Fibroblast of skin of left biceps (primary cell): ENCODE data around the gene DNAJB5.
A peak's percentile ranks its signal among the peaks of the same experiment; 100 is the strongest.

ENCODE experiments used
- DNase-seq, 2 experiments: peaks; one replicate each; pipeline ENCODE4 v3.0.0-alpha.2; 2013; ENCODE audit warnings: low read depth in 2 of 2

The DNAJB5 gene

DNA sequence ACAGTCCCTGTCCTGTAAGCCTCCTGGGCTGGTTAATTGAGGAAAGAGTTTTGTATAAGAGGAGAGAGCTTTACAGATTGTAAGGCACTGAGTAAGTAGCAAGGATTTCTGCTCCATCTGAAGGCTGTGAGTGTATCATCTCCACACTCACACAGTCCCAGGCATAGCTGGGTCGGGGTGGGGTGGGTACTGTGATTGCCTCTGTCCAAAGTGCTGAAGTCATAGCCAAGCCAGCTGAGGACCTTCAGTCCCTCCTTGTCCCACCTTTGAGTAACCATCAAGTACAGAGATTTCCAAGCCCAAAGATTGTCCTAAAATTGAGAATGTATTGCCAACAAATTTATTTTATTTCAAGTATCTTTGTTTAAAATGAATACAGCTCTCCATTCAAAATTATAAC is 5.5 kb upstream of the DNAJB5 start:
- no peak for DNase-seq

DNA sequence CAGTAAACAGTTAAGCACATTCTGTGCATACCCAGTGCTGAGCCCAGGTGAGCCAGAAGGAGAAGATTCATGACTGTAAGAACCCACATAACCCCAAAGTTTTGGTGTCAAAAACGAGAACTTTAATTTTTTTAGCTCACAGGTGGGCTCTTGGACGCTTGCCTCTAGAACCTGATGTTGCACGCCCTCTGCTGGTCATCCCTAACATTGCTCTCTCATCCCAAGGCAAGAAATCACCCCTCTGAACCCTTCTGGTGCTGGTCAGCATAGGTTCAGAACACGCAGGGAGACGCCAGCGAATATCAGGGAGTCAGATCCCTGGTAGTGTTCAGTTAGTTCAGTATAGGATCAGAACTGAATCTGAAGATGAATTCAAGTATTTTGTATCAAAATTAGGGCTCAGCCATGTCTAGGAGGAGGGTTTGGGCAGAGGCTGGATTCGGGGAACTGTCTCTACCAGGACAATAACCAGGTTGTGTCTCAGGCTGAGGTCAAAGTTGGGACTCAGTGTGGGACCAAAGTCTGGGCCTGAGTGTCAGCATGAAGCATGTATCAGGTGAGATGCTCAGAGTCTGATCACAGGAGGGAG is 4.1 kb upstream of the DNAJB5 start:
- no peak for DNase-seq

DNA sequence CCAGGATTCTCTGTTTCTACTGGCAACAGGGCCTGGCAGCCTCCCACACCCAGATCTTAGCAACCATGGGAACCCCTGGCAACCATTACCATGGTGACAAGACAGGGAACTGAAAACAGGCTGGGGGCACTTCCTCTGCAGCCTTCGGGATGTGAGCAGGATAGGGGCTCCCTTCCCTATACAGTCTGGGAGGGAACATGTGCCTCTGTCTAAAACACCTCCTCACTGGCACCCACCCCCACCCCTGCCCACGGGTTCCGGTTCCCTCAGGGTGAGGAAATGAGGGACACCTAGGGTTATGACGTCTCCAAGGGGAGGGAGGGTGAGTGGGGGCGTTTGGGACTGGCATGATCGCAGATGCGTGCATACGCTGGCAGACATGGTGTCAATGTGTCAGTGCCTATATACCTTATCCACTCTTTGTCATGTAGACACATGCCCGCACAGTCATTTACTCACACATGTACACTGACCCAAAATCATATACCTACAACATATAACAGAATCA is 3.0 kb upstream of the DNAJB5 start:
- DNase-seq: no peak

DNA sequence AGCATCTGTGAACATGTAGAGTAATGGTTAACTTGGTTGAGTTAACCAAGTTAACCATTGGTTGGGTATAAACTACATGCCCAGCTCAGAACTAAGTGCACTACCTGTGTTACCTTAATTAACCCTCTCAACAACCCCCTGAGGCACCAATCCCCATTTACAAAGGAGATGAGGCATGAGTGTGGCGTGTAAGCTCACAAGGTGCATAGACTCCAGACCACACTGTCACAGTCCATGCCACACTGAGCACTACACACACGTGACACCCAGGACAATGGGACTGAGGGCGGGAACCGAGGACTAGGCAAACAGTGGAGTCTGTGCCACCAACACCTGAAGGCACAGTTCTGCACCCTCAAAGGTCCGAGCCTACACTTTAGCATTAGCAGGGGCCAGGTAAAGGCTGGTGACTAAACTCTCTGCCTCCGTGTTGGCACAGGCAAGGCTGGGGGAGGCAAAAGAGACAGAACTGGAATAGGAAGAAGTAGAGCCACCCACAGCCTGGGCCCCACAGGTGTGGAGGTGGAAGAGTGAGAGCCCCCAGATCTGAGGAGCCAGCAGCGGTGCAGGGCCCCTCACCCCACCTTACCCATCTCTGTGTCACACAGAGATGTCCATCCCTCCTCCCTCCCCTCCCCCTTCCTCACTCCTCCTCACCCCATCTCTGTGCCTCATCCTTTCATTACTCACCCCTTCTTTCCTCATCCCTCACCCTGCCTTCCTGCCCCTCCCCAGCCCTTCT is 2.2 kb upstream of the DNAJB5 start:
- DNase-seq: no peak

DNA sequence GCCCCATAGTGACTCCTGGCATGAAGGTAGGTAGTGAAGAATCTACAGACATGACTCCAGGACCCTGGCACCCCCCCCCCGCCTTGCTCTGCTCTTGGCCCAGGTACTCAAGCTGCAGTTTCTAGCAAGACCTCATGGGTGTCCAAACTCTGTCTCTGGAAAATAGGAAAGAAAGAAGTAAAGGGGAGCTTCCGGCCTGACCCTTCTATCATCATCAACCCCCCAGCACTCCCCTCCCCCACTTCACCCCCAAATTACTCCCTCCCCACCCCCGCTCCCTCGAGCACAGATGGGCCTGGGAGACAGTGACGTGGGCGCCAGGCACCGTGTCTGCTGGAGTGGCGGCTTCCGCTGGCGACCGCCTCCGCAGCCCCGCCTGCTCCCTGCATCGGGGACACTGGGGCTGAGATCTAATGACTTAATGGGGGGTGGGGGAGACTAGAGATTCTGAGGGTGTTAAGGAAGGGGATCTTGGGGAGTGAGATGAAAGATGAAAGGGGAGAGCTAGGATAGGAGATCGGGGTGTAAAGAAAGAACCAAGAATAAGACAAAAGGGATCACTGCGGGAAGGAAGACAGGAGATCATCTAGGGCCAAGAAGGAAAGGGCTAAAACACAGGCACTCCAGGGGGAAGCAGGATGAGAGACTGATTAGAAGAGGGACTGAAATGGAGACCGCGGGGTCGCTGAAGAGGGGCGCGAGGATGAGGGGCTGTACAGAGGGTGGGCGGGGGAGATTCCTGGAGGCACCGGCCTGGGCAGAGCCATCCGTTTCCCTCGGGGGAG is 1.1 kb upstream of the DNAJB5 start:
- DNase-seq: no peak

DNA sequence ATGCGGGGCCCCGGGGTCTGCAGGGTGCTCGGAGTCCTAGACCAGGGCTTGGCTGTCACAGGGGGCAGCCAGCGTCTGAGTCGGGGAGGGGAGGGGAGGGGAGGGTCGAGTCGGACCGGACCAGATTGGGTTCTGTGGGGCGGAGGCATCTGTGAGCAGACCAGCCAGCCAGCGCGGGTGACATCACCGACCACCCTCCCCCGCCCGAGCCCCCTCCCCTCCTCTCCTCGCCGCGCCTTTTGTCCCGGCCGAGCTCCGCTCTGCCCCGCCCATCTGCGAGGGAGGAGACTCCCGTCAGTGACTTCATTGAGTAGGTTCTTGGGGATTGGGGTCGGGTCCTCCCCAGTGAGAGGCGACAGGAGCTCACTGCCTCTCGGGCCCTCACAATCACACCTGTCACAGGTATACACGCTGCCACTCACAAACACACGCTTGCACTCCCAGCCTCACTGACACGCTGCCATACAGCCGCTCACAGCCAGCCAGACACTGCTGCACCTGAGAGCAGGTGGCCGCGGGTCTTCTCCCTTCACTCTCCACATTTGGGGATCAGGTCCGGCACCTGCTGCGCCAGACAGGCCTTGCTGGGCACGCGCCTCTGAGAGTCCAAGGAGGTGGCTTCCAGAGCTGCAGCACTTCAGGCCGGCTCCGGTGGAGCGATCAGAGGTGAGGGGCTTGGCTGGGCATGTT is 546 bp downstream of the DNAJB5 start:
- DNase-seq: no peak

DNA sequence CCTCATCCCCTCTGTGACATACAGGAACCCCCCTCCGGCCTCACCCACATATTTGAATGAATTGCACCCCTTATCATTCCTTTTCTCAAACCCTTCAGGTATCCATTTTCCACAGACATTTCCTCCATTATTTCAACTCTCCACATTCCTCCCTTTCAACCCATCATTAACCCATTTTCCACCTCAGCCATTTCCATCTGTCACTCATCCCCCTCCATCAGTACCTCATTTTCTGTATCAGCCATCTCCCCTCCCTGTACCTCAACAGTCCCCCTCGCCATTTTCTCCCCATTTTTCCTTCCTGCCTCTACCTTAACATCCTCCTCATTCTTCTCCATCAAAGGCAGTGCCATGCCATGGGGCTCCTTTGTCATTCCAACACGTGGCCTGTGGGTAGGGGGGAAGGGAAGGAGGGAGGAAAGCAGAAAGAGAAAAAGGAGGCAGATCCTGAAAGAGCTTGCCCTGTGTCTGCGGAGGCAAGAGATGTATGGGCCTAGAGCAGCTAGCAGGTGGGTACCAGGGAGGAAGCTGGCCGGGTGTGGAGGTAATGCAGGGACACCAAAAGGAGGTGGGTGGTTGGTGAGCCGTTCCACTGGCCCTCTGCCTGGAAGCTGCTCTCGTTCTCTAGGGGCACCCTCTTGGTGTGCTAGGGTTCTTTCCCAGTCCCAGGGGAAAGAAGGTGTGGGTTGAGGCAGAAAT is 1.5 kb downstream of the DNAJB5 start:
- DNase-seq: no peak

DNA sequence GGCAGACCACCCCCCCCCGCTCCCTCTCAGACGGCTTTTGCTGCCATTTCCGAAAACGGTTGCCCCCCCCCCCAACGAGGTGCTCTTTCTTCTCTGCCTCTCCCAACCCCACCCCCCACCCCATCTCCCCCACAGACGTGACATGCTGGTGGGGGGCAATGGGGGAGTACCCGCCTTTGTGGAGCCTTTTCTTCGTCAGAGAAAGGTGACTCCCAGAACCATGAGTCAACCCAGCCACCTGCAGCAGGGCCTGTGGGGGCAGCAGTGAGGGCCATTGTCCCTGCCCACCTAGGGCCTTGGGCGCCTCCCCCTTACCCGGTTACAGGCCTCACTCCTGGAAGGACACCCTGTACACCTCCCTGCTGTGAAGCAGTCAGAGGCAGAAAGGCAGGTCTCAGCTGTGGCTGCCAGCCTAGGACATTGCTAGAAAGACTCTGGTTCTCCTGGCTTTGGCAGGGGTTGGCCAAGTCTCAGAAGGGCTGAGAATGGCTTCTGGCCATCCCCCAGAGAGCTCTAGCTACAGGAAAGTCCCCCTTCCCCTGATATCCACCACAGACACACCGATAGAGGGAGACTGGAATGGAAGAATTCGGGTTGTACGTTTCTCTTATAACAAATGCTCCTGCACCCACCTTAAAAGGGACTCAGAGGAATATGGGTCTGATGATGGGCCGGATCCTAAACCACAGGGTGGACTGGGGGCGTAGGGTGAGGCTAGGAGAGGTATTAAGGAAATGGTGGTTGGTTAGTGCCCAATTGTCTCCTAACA is 2.2 kb downstream of the DNAJB5 start:
- DNase-seq: no peak

DNA sequence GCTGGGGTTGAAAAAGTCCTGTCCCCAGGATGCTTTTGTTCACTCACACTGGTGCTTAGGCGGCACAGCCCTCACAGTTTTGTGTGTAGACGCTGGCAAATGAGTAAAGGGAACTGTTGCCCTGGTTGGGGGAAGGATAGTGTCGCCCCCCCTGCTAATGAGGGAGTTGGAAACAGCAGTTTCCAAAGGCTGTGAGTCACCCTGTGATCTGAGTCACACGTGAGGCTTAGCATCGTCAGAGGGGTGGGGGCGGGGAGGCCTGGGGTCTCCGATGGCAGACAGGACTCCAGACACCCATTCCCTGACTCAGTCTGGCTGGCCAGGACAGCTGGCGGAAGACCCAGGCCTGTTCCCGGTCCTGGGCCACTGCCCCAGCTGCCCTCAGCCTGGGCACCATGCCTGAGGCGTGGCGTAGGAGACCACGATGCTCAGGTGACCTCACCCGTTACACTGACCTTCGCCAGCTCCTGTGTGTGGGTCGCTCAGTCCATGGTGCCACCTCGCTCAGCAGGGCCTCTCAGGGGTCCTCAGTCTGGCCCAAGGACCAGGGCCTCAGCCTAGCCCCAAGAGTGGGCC is 2.9 kb downstream of the DNAJB5 start:
- peak; percentile 55 to 61 for DNase-seq

DNA sequence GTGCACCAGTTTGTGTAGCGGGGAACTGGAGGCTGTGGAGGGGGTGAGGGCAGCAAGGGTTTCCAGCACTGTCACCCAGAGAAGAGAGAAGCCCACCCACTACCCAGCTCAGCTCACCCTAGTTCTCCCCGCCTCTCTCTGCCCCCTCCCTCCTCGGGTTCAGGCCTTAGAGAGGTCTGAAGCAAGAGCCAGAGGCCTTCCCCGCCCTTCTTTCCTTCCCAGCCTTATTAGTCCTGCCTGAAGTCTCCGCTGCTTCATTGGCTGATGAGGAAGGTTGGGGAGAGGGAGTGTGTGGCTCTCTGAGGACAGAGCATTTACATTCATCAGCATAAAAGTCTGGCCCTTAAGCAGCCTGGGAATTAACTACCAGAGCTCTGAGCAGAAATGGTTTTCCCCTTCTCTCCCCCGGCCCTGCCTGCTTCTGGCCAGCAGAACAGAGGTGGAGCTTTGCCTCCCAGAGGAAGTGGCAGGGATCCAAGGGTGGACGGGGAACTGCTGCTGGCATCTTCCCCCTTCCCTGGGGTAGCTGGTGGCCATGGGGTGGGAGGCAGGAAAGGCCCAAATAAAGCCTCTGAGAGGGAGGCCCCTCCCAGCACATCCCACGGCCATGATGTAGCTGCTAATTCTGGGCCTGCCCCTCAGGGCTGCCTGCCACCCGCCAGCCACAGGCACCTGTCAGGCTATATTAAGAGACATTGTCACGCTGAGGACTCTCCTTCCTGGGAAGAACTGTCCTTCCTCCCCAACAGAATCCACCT is 4.1 kb downstream of the DNAJB5 start:
- DNase-seq: no peak

DNA sequence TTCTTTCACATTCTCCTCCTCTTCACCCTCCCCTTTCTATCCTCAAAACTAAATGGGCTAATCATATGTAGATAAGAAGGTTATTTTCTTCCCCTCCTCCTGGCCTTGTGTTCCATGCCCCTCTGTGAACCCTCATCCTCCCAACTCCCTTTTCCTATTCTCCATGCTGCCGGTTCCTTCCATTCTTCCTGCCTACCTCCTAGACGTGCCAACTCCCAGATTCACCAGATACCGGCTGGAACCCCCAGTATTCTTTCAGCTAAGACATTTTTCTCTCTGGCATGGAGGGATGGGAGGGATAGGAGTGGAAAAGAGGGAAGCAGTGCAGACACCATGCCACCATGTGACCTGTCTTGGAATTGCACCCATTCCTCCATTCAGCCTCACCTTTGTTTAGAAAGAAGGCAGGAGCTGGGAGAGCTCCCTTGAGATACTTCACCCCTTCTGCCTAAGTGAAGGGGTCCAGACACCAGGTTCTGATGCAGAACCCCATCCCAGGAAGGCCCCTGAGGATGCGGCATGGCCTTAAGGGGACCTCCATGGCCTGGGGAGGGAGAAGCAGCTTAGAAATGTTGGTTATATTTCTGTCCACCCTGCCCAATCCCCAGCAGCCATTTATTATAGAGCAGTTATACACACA is 4.8 kb downstream of the DNAJB5 start:
- DNase-seq: no peak

DNA sequence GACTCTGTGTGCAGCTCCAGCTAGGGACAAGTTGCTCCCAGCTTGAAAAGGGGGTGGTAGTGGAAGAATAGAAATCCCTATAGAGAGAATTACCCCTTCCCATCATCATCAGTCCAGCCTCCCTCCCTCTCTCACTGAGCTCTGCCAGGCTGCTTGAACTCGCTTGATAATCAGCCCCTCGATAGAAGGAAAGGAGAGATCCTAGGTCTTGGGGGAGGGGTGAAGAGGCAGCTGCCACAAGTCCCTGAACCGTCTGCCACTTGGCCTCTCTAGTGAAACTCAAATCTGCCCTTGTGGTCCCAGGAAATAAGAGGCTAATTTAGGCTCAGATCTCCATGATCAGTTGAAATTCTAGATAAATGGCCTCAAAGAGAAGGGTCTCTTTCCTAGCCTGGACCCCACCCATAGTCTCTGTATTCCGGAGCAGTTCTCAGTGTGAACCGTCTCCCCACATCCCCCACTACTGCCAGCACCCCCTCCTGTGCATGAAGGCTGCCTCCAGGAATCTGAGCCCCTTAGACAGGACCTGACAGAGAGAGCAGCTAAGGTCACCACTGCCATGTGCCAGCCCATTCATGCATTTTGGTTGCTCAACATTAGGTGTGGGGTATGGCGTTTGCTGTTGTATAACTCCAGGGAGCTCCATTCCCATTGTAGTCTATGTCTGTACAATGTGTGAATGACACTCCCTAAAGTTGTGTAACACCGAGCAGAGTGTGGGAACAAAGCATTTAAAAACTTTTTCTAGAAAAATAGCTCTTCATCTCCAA is 5.5 kb downstream of the DNAJB5 start:
- DNase-seq: no peak

DNA sequence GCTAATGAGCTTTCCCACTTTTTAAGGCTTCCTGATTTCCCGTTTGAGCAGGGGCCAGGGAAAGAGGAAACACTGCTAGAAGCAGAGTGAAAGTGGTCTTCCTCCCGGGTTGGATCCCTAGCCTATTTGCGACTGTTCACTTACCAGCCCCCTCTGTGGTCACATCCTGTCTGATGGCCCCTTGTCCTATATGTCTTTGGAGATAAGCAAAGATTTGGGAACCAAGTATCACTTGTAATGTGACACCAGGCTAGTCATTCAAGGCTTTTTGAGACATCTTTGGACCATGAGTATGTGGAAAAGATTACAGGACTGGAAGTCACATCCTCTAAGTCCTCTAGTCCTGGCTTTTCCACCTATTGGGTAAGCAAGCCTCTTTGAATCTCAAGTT is 6.1 kb downstream of the DNAJB5 start:
- no peak for DNase-seq

DNA sequence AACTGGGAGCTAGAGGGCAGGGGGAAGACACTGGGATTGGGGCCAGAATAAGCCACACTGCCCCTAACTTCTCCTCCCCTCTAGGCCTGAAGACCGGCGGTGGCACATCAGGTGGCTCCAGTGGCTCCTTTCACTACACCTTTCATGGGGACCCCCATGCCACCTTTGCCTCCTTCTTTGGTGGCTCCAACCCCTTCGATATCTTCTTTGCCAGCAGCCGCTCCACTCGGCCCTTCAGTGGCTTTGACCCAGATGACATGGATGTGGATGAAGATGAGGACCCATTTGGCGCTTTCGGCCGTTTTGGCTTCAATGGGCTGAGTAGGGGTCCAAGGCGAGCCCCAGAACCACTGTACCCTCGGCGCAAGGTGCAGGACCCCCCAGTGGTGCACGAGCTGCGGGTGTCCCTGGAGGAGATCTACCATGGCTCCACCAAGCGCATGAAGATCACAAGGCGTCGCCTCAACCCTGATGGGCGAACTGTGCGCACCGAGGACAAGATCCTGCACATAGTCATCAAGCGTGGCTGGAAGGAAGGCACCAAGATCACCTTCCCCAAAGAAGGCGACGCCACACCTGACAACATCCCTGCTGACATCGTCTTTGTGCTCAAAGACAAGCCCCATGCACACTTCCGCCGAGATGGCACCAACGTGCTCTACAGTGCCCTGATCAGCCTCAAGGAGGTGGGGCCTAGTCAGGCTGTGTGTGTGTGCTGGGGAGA is 6.8 kb downstream of the DNAJB5 start:
- DNase-seq: no peak

DNA sequence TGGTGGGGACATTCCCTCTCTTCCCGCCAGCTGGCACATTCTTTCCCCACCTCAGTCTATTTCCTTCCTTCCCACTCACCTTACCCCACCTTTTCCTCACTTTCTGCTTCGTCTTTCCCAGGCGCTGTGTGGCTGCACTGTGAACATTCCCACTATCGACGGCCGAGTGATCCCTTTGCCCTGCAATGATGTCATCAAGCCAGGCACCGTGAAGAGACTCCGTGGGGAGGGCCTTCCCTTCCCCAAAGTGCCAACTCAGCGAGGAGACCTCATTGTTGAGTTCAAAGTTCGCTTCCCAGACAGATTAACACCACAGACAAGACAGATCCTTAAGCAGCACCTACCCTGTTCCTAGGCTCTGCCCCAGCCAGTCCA is 7.3 kb downstream of the DNAJB5 start:
- no peak for DNase-seq

DNA sequence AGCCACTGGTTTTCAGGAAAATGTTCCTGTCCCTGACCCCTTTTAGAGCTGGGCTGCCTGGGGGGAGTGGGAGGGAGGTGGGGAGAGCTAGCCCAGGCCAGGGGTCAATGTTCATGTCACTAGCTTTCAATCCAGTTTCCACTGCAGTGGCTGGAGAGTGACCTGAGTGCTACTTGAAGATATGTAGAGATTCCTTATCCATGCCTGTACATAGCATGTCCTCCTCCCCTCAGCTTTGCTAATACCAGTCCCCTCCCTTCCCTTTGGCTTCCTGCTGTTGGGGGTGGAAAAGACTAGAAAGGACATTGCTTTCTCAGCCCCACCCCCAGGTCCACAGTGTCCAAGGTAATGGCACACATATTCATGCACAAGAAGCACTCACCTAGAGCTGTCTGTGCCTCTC is 7.8 kb downstream of the DNAJB5 start:
- no peak for DNase-seq

DNA sequence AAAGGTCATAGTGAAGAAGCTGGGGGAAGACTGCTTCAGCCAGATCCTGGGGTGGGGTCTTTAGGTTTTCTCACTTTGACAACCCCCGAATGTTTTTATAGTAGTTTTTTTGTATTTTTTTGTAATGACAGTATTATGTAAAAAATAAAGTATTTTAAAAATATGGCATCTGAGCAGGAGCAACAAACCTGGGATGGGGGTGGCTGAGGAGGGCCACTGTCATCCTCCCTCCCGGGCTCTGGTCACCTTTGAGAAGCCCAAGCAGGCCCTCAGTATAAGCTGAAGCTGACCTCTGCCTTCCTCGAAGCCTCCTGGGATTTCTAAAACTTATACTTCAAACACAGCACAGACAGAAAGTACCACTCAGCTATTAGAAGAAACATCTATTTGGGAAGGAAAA is 8.7 kb downstream of the DNAJB5 start:
- no peak for DNase-seq

DNA sequence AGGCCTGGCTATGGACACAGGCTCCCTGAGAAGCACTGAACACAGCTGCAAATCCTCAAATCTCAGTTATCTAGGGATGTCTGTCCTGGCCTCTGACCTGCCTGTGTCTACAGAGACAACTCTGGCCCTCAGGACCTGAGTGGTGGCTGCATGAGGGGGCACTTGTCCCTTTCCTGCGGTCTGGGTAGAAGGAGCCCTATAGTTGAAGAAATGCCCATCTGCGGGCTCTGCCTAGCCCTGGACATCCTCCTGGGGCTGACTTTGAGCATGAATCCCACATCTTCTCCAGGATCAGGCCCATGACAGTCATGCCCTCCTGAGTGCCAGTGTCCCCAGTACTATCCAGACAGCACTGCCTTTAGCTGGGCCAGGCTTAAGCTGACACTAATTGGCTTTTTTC is 10.0 kb downstream of the DNAJB5 start:
- DNase-seq: no peak
